HG03354 (cell line): Measurements from ENCODE around the gene MAT2A.
"Not testable (repeated sequence)": the region's sequence is repeated elsewhere in the genome, so short reads cannot be mapped to it uniquely, and the experiment has no call there.

Experiments used
- ATAC-seq: cut with Tn5 transposase; IDR thresholded peaks from one replicate; pipeline ENCODE4 v1.9.1; 2021; ENCODE audit warnings: mild to moderate bottlenecking; ENCODE audit not compliant: unreplicated experiment, poor library complexity, severe bottlenecking

MAT2A gene

GRCh38 chr2:85523062-85523902 lies 15.7 kb upstream of the MAT2A start:
- no peak for ATAC-seq

DNA sequence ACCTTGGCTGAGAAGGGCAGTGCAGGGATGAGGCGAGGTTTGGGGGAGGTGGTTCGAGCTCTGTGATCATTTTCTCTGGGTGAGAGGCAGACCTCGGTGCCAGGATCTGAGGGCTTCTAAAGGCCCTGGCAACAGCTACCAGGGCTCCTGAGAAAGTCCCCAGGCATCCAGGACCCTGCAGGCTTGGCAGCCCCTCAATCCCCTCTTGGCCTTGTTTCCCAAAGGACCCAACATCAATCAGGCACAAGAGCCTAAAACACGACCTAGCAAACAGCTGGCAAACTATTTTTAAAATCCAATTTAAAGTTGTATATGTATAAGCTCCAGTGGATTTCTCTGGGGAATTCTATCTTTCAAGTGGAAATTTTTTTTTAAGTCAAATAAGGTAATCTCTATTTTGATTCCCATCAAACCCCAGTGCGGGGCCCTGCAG lies 15.0 kb upstream of the MAT2A start:
- ATAC-seq: no peak

GRCh38 chr2:85524336-85524908 lies 14.5 kb upstream of the MAT2A start:
- ATAC-seq: no peak

GRCh38 chr2:85525029-85525428 lies 13.9 kb upstream of the MAT2A start:
- no peak for ATAC-seq

GRCh38 chr2:85525567-85525966 lies 13.4 kb upstream of the MAT2A start:
- ATAC-seq: no peak

DNA sequence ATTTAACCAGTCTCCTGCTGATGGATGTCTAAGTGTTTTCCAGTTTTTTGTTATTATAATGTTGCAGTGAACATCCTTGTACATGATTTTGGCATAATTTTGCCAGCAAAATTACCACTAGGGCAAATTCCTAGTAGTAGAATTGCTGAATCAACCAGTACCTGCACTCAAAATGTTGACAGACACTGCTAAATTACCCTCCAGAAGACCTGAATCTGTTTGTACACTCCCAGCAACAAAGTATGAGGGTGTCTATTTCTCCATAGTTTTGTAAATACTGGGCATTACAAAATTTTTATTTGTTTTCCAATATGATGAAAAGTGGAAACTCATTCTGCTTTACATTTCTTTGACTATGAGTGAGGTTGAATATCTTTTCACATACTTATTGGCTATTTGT lies 11.2 kb upstream of the MAT2A start:
- ATAC-seq: no peak

- no peak for ATAC-seq
Observed at GRCh38 chr2:85528355-85528754, 10.6 kb upstream of the MAT2A start.

DNA sequence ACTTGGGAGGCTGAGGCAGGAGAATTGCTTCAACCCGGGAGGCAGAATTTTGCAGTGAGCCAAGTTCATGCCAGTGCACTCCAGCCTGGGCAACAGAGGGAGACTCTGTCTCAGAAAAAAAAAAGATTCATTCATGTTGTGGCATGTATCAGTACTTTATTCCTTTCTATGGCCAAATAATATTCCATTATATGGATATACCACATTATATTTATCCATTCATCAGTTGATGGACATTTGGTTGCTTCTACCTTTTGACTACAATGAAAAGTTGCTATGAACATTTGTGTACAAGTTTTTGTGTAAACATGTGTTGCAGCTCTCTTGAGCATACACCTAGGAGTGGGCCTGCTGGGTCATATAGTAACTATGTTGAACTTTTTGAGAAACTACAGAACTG lies 9.2 kb upstream of the MAT2A start:
- ATAC-seq: no peak

DNA sequence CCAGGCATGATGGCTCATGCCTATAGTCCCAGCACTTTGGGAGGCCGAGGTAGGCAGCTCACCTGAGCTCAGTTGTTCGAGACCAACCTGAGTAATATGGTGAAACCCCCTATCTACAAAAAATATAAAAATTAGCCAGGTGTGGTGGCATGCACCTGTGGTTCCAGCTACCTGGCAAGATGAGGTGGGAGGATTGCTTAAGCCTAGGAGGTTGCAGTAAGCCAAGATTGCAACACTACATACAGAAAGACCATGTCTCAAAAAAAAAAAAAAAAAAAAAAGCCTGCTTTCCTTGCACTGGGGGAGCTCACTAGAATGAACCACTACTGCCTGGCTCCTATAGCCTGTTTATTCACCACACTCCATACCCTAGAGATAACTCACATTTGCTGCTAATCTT lies 7.4 kb upstream of the MAT2A start:
- no peak for ATAC-seq

DNA sequence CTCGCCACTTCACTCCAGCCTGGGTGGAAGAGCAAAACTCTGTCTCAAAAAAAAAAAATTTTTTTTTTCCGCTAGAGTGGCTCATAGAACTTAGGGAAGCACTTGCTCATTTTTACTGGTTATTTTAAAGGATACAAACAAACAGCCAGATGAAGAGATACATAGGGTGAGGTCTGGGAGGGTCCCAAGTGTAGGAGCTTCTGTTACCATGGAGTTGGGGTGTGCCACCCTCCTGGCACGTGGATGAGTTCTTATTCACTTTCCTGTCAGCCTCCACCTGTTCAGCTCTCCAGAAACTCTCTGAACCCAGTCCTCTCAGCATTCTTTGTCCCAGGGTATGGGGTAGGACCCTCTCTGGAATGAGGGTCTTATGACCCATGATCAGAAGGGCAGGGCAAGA lies 4.9 kb upstream of the MAT2A start:
- ATAC-seq: no peak

DNA sequence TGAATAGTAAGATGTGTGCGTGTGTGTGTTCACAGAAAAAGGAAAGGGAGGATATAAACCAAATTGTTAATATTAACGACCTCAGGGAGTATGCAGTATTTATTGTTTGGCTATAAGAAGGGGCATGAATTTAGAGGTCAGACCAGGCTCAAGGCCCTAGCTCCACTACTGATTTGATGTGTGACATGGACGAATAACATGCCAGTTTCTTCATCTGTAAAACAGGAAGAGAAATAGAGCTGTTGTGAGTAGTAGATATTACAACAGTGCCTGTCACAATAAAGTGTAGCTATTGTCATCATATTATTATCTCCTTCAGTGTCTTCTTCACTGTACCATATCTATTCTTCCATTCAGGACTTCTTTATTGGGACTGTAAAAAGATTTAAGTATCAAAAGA lies 4.1 kb upstream of the MAT2A start:
- ATAC-seq: no peak

- no peak for ATAC-seq
Observed at GRCh38 chr2:85536479-85536878, 2.5 kb upstream of the MAT2A start.

DNA sequence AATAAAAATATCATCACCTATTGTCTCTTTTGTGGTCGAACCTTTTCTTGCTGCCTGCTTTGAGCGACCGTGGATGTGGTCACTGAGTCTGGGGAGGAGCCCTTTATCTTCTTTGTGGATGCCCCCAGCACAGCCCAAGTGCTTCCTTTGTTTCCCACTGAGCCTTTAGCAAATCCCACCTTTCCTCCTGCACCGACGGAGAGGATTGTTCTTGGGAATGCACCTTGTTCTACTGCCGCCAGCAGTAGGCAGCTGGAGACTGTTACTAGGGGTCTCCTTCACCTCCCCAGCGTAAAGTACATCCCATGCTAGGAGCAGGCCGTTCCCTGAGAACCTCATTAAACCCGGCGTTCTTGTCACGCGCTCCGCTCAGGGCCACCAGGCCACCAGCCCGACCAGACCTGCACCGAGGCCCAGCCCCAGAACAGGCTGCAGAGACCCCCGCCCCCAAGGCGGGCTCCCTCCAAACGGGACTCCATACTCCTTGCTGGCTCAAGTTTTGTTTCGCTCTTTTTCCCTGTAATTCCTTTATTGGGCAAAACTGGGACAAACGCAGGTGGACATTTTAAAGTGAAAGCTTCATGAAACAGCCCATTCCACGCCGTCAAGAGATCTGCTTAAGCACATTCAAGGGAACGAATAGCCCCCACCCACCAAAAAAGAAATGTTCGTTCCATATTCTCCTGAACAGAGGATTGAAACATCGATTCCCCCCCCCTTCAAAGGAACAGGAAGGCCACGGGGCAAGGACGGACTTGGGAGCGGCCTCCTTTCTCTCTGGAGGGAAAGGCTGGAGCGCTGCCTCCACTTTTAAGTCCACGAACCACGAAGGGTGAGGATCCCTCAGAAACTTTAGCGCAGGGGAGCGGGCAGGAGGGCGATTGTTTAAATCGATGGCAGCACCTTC lies 1.1 kb upstream of the MAT2A start:
- ATAC-seq: no peak

DNA sequence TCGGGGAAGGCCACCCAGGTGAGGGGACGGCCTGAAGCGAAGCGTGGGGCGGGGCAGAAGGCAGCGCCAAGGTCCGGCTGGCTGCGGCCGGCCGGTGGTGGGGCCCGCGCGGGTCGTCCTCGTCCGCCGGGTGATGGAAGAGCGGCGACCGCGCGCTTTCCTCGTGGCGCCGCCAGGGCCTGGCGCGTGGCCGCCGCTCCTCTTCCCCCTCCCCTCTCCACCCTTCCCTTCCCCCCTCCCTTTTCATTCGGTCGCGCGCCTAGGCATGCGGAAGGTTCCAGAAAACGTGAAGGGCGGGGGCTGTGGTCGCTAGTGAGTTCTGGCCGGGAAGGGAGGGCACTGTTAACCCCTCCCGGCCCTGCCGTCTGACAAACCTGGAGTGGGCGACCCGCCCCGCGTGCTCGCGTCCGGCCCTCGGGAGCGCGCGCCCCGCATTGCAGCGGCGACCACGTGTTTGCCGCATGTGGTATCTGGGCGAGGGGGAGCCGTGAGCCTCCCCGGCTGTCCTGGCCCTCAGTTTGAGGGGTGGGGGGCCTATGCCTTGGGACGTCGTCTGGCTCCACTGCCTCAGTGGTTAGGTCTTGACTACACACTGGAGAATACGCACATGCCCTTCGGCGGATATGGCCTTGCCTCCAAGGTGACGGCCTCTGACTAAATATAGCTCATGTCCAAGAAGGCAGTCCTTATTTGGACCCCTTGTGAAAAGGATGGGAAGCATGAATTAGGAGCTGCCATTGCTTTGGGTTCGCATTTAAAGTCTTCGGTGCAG lies 579 bp downstream of the MAT2A start:
- peak; percentile 38 for ATAC-seq

DNA sequence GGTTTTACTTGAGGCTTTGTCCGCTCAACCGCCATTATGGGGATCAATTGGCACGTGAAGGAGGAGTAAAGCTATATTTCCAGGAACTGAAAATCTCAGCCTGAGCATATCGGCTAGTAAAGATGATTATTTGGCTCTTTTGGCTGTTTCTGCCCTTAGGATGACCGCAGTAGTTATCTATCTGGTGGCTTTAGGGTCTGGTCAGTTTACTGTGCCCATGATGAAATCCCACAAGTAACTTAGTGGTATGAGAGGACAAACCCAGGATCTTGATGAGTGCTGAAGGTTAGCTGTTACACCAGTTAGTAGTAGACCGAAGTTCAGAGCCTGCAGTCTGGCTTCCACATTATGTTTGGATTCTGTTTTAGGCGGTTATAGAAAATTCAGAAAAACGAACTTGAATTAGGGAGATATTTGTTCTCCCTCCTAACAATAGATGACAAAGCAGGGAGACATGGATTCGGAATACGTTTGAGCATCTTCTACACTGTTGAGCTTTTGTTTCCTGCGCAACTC lies 1.2 kb downstream of the MAT2A start:
- no peak for ATAC-seq

DNA sequence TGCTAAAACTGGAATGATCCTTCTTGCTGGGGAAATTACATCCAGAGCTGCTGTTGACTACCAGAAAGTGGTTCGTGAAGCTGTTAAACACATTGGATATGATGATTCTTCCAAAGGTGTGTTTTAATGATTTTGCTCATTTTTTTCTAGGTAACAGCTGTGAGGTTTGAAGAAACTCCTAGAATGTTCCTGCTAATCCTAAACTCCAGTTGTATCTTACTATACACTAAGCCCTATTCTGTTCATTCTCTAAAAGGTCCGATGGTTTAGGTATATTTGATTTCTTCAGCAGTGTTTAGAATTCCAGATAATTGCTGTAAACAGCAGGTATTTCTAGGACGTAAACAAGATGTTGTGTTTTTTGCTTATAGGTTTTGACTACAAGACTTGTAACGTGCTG lies 2.3 kb downstream of the MAT2A start:
- ATAC-seq: no peak

GRCh38 chr2:85541753-85542457 lies 2.9 kb downstream of the MAT2A start:
- no peak for ATAC-seq

DNA sequence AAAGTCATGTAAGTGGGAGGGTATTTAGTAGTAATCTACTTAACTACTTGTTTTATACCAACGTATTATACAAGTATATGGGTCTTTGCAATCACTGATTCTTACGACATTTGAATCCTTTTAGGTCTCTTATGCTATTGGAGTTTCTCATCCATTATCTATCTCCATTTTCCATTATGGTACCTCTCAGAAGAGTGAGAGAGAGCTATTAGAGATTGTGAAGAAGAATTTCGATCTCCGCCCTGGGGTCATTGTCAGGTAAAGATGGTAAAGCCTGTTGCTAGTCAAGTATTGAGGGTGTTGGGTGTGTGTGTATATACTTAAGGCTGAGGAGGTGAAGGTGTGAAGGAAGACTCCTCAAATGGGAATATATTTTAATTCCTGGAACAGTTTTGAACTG lies 3.8 kb downstream of the MAT2A start:
- ATAC-seq: no peak

GRCh38 chr2:85544254-85544691 lies 5.3 kb downstream of the MAT2A start:
- not testable (repeated sequence) for ATAC-seq
